GM19455 (cell line): ENCODE results near the gene ELP6.
"Not testable (repeated sequence)": the region's sequence is repeated elsewhere in the genome, so short reads cannot be mapped to it uniquely, and the experiment has no call there.

ENCODE experiments used
- ATAC-seq: cut with Tn5 transposase; IDR thresholded peaks from one replicate; pipeline ENCODE4 v1.9.1; 2021; ENCODE audit not compliant: unreplicated experiment

The ELP6 gene

GRCh38 chr3:47512416-47513124 lies 942 bp downstream of the ELP6 start:
- ATAC-seq, result no peak

DNA sequence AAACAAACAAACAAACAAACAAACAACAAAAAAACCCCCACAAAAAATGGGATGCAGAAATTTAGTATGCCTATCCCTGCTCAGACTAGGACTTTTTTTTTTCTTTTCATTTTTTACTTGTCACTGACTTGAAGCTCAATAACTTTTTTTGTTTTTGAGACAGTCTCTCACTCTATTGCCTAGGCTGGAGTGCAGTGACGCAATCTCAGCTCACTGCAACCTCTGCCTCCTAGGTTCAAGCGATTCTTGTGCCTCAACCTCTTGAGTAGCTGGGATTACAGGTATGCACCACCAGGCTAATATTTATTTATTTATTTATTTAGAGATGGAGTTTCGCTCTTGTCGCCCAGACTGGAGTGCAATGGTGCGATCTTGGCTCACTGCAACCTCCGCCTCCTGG lies 8.2 kb downstream of the ELP6 start:
- not testable (repeated sequence) for ATAC-seq

GRCh38 chr3:47504113-47504512 lies 9.4 kb downstream of the ELP6 start:
- ATAC-seq, result no peak

DNA sequence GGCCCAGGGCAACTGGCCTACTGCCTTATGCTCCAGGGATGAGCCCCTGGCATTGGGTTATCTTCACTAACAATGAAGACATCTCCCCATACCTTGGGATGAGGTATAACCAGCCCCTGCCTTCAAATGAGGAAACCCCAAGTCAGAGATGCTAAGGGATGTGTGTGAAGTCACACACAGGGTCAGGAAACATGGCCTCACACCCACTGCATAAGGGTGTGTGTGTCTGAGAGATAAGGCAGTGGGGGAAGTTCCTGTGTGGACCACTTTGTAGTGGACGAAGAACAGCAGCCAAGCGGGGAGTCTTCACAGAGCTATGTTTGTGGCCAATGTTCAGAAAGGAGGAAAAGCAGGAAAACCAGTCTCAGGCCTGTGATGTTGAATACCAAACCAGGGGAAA lies 10.5 kb downstream of the ELP6 start:
- no peak for ATAC-seq

DNA sequence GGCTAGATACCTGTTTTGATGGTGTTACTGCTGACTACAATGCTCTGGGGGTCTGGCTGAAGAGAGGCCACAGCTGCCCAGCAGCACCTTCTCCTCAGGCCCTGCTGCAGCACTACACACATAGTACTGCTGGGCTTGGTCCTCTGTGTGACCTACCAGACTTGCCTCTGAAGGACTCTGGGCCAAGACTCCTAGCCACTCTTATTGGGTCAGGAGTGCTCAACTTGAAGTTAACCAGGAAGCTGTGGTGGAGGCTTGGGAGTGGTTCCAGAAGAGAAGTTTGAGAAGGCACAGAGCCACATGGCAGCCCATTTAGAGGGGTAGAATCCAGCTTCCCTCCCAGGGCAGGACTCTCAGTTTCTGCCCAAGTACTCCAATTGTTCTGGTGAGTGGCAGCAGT lies 16.6 kb downstream of the ELP6 start:
- no peak for ATAC-seq

- ATAC-seq, result no peak
These were observed 17.6 kb downstream of the ELP6 start for GRCh38 chr3:47495886-47496285.

DNA sequence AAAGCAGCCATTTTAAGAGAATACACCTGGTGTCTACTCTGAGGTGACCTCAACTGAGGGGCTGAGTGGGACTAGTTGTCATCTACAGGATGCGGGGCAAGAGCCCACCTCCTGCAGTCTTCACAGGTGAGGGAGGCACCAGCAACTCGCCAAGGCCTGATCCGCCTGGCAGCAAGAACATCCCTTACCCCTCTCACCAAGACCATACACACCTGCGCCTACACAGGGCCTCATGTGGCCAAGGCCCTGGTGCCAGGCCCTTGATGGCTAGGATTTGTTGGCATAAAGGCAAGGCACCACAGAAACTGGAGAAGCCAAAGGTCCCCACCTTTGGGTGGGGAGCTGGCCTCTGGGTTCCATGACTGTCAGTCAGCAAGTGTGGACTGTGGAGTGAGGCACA lies 18.4 kb downstream of the ELP6 start:
- no peak for ATAC-seq

DNA sequence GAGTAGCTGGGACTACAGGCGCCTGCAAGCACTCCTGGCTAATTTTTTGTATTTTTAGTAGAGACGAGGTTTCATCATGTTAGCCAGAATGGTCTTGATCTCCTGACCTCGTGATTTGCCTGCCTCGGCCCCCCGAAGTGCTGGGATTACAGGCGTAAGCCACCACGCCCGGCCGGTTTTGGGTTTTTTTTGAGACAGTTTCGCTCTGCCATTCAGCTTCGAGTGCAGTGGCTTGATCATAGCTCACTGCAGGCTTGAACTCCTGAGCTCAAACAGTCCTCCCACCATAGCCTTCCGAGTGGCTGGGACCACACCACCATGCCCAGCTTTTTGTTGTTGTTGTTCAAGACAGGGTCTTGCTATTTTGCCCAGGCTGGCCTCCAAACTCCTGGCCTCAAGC lies 21.7 kb downstream of the ELP6 start:
- no peak for ATAC-seq

DNA sequence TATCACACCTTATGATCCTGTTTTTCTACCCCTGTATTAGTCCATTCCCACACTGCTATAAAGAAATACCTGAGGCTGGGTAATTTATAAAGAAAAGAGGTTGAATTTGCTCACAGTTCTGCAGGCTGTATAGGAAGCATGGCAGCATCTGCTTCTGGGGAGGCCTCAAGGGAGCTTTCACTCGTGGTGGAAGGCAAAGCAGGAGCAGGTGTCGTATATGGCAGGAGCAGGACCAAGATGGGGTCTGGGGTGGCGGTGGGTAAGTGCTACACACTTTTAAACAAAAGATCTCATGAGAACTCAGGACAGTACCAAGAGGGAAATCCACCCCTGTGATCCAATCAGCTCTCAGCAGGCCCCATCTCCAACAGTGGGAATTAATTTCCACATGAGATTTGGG lies 22.3 kb downstream of the ELP6 start:
- no peak for ATAC-seq

- ATAC-seq, result no peak
These were observed 26.2 kb downstream of the ELP6 start for GRCh38 chr3:47487265-47487664.

DNA sequence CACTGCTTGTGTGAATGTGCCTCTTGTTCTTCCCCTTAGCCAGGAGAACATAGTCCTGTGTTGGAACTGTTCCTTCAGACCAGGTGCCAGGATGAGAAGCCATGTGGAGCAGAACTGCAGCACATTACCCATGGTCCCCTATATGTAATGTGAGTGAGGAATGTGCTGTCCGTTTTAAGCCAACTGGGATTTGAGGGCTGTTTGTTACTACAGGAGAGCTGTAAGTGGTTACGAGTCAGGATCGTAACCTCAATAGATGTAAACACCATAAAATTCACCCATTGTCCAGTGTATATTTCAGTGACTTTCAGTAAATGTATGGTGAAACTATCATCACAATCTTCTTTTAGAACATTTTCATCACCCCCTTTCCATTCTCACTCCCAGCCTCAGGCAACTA lies 27.7 kb downstream of the ELP6 start:
- no peak for ATAC-seq

DNA sequence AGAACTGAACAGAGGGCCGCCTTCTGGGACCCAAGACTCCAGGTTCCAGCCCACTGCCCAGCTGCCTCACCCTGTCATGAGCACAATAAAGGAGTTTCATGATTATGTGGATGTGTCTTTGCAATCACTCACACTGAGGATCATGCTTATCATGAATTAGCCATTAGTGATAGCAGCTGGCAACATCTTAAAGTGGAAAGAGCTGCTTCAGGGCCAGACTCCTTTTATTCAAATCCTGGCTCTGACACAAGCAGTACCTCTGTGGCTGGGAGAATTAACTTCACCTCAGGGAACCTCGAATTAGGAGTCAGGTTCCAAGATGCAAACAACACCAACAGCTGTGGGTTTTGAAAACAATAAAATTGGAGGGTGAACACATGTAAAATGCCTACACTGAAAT lies 31.1 kb downstream of the ELP6 start:
- no peak for ATAC-seq

GRCh38 chr3:47481763-47482162 lies 31.7 kb downstream of the ELP6 start:
- ATAC-seq, result not testable (repeated sequence)

DNA sequence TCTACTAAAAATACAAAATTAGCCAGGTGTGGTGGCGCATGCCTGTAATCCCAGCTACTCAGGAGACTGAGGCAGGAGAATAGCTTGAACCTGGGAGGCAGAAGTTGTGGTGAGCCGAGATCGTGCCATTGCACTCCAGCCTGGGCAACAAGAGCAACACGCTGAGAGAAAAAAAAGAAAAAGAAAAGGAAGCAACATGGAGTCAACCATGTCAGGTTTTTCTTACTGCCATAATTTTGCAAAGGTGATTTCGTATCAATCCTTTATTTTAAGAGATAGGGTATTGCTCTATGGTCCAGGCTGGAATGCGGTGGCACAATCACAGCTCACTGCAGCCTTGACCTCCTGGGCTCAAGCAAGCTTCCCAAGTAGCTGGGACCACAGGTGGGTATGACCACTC lies 33.2 kb downstream of the ELP6 start:
- not testable (repeated sequence) for ATAC-seq

GRCh38 chr3:47479826-47480160 lies 33.7 kb downstream of the ELP6 start:
- ATAC-seq, result no peak

DNA sequence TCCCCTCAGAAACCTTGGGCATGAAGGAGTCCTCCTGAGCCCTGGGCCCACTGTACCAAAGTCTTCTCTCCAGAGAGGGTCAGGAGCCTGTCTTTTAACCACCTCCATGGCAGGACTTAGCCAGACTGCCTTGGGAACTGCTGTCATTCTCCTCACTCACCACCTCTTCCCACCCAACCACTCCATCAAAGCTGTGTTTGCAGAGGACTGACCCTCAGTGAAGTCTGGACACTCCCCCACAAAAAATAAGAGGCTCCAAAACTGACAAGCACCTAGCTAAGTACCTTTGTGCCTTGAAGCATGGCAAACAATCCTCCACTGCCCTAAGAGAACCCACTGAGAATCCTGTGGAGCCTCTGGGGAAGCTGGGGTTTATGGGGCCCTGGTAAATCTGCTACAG lies 35.5 kb downstream of the ELP6 start:
- no peak for ATAC-seq

GRCh38 chr3:47476644-47477199 lies 36.8 kb downstream of the ELP6 start:
- no peak for ATAC-seq

DNA sequence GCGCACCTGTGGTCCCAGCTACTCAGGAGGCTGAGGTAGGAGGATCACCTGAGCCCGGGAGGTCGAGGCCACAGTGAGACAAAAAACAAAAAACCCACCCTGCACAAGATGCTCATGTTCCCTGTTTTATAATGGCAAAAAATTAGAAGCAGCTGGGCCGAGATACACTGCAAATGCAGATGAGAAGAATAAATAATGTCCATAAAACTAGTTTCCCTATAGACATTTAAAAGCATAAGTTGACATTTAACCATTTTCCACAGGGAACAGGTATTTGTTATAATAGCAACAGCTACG lies 37.2 kb downstream of the ELP6 start:
- no peak for ATAC-seq

DNA sequence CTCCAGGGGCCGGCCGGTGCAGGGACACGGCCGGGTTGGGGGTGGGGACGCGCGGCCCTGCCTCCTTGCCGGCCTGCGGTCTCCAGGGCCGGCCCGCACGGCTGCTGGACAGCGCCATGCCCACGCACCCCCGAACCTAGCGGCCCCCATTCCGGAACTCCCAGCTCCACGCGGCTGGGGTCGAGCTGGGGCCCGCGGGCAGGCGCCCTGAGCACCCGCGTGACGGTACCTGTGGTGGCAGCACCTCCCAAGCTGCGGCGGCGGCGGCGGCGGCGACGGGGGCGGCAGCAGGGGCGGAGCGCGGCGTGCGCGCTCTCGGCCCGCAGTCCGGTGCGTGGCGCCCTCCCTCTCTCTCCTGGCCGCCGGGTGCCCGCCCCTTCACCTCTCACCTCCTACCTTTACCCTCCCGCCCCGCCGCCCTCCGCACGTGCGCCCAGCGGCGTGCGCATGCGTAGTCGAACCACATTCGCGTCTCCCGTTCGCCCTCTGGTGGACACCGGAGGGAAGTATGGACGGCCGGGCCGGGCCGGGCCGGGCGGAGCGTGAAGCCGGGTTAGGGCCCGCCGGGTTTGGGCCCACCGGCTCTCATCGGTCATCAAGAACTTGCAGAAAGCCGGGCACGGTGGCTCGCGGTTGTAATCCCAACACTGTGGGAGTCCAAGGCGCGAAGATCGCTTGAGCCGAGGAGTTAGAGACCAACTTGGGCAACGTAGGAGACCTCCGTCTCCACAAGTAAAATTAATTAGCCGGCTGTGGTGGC lies 37.8 kb downstream of the ELP6 start, which contains the start of gene SCAP:
TSS of gene SCAP (minus strand) at position 372 of the 760 bp plus-strand sequence. CDS start 32,948 bp downstream, outside the sequence.
- peak; percentile 89 for ATAC-seq

GRCh38 chr3:47475029-47475569 lies 38.4 kb downstream of the ELP6 start:
- ATAC-seq, result no peak

GRCh38 chr3:47473391-47473790 lies 40.1 kb downstream of the ELP6 start:
- no peak for ATAC-seq

DNA sequence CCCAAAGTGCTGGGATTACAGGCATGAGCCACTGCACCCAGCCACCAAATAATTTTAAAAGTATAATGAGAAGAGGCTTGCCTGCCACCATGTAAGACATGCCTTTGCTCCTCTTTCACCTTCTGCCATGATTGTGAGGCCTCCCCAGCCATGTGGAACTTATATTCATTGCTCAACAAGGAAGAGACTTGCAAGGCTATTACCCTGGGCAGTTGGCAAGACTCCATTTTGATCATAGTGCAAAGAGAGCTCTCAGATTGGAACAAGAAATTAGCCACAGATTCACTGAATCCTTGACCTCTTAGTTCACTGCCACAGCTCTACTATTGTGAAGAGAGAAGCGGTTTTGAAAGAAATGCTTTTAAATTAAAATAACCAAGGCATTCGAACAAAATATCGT lies 43.9 kb downstream of the ELP6 start:
- no peak for ATAC-seq
